Activated T-helper 17 cell treated with anti-CD3 and anti-CD28 coated beads, Interleukin-2, amount 50 U/mL, for 72 hours (primary cell): Measurements from ENCODE around the gene LPAR4. TPM values are rescaled to one million over a fixed set of nuclear protein-coding genes. Genes with fewer than 3 reads are reported as not detected.
"Not testable (repeated sequence)": the region's sequence is repeated elsewhere in the genome, so short reads cannot be mapped to it uniquely, and the experiment has no call there.

Source experiments
- ATAC-seq: fragments of 150-1000 bp; cut with Tn5 transposase; replicated peaks from 2 replicates; pipeline ENCODE4 v1.10.0; 2021; ENCODE audit warnings: mild to moderate bottlenecking, moderate library complexity
- H3K27ac Mint-ChIP-seq: one replicate; pipeline ENCODE4 v1.8.0; 2022; ENCODE audit warnings: mixed read lengths
- H3K27me3 Mint-ChIP-seq: one replicate; pipeline ENCODE4 v1.8.0; 2022; ENCODE audit warnings: mixed read lengths
- H3K36me3 Mint-ChIP-seq: one replicate; pipeline ENCODE4 v1.8.0; 2022; ENCODE audit warnings: low read depth, mild to moderate bottlenecking, mixed read lengths
- H3K4me1 Mint-ChIP-seq: one replicate; pipeline ENCODE4 v1.8.0; 2022; ENCODE audit warnings: mixed read lengths
- H3K4me3 Mint-ChIP-seq: one replicate; pipeline ENCODE4 v1.8.0; 2022; ENCODE audit warnings: mild to moderate bottlenecking, mixed read lengths
- H3K9me3 Mint-ChIP-seq: one replicate; pipeline ENCODE4 v1.8.0; 2022; ENCODE audit warnings: mixed read lengths
- total RNA-seq, 2 donors: library from RNA; stranded (reverse); gene quantifications; one replicate each; pipeline ENCODE4 v1.2.3, GENCODE V29; 2022

Gene LPAR4
- total RNA-seq, 2 donors from 2014 or later, result not detected

DNA sequence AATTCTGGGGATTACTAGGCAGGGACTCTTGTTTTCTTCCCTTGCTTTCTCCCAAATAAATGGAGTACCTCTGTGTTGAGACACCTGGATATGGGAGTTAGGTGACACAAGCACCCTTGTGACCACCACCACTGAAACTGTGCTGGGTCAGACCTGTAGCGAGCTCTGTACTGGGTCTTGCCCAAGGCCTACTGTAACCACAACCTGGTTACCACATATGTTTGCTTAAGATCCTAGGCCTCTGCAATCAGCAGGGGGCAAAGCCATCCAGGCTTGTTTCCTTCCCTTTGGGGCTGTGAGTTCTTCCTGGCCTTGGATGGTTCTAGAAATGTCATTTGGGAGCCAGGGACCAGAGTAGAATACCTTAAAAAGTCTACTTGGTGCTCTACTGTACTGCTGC lies 49.4 kb downstream of the LPAR4 start:
- no peak overlapping the region for H3K27ac Mint-ChIP-seq
- H3K4me3 Mint-ChIP-seq, result no peak overlapping the region
- H3K36me3 Mint-ChIP-seq, result no peaks in the 10 kb centered on the region
- H3K27me3 Mint-ChIP-seq, result no peaks in the 10 kb centered on the region
- no peak for ATAC-seq
- no peaks in the 10 kb centered on the region for H3K4me1 Mint-ChIP-seq
- no peaks in the 10 kb centered on the region for H3K9me3 Mint-ChIP-seq

DNA sequence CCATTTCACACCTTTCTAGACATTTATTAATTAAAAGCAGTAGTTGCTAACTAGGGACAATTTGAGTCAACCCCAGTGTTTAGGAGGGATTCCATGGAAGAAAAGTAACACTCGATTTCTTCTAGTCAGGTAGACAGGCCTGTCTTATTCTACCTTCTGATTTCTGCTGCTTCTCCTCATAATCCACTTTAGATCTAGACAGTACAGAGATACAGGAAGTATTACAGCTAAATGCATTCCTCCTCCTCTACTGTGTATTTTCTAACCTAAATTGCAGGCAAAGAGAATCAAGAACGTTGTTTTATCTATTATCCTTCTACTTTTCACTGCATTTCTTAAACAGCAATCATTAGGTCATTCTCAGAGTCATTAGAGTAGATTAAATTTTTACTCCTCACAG lies 52.6 kb downstream of the LPAR4 start:
- Mint-ChIP-seq H3K27ac (no peak overlapping the region), H3K4me3 (no peak overlapping the region), H3K36me3 (no peaks in the 10 kb centered on the region), H3K4me1 (no peaks in the 10 kb centered on the region), H3K9me3 (no peaks in the 10 kb centered on the region), H3K27me3 (no peaks in the 10 kb centered on the region)
- no peak for ATAC-seq

- Mint-ChIP-seq H3K9me3 (no peaks in the 10 kb centered on the region), H3K4me1 (no peaks in the 10 kb centered on the region), H3K27ac (no peak overlapping the region), H3K36me3 (no peaks in the 10 kb centered on the region), H3K27me3 (no peaks in the 10 kb centered on the region), H3K4me3 (no peak overlapping the region)
- ATAC-seq, result no peak
Measured at GRCh38 chrX:78800694-78801093, 53.2 kb downstream of the LPAR4 start.

DNA sequence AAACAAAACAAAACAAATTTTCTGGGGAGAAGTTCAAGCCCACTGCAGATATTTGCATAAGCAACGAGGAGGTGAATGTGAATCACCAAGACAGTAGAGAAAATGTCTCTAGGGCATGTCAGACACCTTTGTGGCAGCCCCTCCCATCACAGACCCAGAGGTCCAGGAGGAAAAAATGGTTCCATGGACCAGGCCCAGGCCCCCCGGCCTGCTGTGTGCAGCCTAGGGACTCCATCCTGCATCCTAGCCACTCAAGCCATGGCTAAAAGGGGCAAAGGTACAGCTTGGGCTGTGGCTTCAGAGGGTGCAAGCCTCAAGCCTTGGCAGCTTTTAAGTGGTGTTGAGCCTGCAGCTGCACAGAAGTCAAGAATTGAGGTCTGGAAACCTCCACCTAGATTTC lies 54.0 kb downstream of the LPAR4 start:
- Mint-ChIP-seq H3K4me1 (no peaks in the 10 kb centered on the region), H3K36me3 (no peaks in the 10 kb centered on the region), H3K4me3 (no peak overlapping the region), H3K27ac (no peak overlapping the region), H3K27me3 (no peaks in the 10 kb centered on the region), H3K9me3 (no peaks in the 10 kb centered on the region)
- ATAC-seq, result no peak

- H3K4me3 Mint-ChIP-seq, H3K27ac Mint-ChIP-seq, H3K27me3 Mint-ChIP-seq, ATAC-seq, H3K4me1 Mint-ChIP-seq, H3K36me3 Mint-ChIP-seq, H3K9me3 Mint-ChIP-seq: not testable (repeated sequence)
Measured at GRCh38 chrX:78802526-78802925, 55.0 kb downstream of the LPAR4 start.

Other genes starting within 250 kb of the LPAR4 start
- gene RTL3, start 88.4 kb upstream of the LPAR4 start, total RNA-seq, result not detected
- 10 to 100 TPM; 34.6 to 56.9 TPM for gene P2RY10, start 197.7 kb downstream of the LPAR4 start, total RNA-seq